Non-pigmented ciliary epithelial cell (primary cell): Measurements from ENCODE around the gene MYO1D.
"Not testable (repeated sequence)": the region's sequence is repeated elsewhere in the genome, so short reads cannot be mapped to it uniquely, and the experiment has no call there.

Experiments used
- DNase-seq: peaks from one replicate; pipeline ENCODE4 v3.0.0-alpha.2; 2010; ENCODE audit warnings: low read depth

Gene MYO1D

DNA sequence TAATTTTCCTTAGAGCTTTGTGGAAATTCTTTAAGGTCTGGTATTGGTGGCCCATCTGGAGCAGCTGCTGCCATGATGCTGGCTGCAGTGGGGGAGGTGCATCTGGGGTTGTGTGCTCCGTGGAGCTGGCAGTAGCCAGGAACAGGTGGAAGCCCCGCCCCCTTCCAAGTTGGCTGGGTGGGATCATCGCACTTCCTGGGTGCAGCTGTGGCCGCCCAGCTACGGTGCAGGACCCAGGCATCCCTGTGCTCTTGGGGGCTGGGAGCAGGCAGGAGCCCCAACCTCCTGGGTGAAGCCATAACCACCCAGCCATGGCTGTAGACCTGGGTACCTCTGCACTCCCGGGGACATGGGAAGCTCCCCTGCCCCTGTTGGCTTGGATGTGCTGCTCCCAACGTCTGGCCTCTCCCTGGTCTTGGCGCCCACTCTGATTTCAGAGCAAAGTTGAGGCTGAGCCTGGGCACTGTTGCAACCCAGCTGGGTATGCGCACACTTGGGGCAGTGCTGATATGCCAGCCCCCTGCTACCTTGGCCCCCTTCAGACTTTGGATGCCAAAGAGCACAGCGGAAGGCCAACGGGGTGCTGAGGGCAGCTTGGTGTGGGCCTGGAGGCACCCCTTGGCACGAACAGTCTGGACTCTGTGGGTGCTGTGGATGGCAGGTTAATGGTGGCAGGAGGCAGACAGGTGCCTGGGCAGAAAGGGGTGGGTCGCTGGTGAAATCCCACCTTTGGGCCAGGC is 145.2 kb downstream of the MYO1D start:
- no peak for DNase-seq

GRCh38 chr17:32727681-32728080 is 149.2 kb downstream of the MYO1D start:
- no peak for DNase-seq

DNA sequence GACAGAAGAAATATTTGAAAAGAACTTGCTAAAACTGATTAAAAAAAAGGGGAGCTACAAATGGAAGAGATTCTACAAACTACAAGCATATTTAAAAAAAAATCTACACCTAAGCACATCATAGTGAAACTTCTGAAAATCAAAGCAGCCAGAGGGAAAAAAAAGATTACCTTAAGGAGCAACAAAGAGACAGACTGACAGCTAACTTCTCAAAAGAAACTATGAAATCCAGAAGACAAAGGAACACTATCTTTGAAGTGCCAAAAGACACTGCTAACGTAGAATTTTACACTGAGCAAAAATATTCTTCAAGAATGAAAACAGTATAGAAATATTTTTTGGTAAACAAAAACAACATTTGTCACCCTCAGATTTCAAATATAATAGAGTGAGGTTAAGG is 151.2 kb downstream of the MYO1D start:
- no peak for DNase-seq

DNA sequence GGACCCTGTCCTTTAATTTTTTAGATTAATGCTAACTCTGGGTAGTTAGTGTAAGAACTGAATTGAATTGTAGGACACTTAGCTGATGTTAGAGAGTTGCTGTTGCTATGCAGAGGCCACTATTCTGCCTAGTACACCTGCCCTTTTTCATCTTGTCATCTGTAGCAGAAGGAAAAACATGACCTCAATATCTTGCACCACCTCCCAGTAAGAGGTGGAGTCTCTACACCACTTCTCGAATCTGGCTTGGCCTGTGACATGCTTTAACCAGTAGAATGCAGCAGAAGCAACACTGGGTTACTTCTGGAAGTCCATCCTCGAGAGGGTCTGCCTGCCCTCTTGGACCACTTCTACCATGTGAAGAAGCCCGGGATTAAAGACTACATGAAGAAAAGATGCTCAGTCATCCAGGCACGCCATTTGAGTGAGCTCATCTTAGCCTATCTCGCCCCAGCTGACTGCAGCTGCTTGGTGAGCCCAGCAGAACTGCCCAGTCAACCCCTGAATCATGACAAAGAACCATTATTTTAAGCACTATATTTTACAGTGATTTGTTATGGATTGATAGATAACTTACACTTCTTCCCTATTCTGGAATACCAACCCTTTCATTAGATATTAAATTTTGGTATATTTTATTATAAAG is 153.5 kb downstream of the MYO1D start:
- DNase-seq = no peak

GRCh38 chr17:32722733-32723132 is 154.2 kb downstream of the MYO1D start:
- no peak for DNase-seq

GRCh38 chr17:32720671-32721070 is 156.3 kb downstream of the MYO1D start:
- DNase-seq = no peak

GRCh38 chr17:32719689-32720088 is 157.2 kb downstream of the MYO1D start:
- DNase-seq = no peak

DNA sequence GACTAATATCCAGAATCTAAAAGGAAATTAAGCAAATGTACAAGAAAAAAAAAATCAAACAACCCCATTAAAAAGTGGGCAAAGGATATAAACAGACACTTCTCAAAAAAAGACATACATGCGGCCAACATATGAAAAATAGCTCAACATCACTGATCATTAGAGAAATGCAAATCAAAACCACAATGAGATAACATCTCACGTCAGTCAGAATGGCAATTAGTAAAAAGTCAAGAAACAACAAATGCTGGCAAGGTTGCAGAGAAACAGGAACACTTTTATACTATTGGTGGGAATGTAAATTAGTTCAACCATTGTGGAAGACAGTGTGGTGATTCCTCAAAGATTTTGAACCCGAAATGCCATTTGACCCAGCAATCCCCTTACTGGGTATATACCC is 162.0 kb downstream of the MYO1D start:
- DNase-seq = not testable (repeated sequence)

DNA sequence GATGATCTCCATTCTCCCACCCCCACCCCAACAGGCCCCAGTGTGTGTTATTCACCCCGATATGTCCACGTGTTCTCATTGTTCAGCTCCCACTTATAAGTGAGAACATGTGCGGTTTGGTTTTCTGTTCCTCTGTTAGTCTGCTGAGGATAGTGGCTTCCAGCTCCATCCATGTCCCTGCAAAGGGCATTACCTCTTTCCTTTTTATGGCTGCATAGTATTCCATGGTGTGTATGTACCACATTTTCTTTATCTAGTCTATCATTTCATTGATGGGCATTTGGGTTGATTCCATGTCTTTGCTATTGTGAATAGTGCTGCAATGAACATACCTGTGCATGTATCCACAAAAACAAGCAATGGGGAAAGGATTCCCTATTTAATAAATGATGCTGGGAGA is 162.7 kb downstream of the MYO1D start:
- DNase-seq = not testable (repeated sequence)

DNA sequence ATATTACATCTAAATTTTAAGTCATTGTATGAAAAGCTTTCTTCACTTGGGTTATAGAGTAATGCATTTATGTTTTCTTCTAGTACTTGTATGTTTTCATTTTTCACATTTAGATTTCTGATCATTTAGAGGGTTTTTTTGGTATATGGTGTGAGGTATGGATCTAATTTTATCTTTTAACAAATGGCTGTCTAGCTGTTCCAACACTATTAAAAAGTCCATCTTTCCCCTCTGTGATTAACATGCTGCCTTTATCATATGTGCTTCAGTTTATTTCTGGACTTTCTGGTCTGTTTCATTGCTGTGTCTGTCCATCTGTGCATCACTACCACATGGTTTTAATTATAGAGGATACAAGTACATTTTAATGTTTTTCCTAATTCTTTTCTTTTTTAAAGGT is 163.8 kb downstream of the MYO1D start:
- no peak for DNase-seq

GRCh38 chr17:32709562-32709961 is 167.4 kb downstream of the MYO1D start:
- DNase-seq = no peak

- no peak for DNase-seq
Observed at GRCh38 chr17:32701871-32702270, 175.1 kb downstream of the MYO1D start.

- DNase-seq = no peak
Observed at GRCh38 chr17:32699247-32699646, 177.7 kb downstream of the MYO1D start.

DNA sequence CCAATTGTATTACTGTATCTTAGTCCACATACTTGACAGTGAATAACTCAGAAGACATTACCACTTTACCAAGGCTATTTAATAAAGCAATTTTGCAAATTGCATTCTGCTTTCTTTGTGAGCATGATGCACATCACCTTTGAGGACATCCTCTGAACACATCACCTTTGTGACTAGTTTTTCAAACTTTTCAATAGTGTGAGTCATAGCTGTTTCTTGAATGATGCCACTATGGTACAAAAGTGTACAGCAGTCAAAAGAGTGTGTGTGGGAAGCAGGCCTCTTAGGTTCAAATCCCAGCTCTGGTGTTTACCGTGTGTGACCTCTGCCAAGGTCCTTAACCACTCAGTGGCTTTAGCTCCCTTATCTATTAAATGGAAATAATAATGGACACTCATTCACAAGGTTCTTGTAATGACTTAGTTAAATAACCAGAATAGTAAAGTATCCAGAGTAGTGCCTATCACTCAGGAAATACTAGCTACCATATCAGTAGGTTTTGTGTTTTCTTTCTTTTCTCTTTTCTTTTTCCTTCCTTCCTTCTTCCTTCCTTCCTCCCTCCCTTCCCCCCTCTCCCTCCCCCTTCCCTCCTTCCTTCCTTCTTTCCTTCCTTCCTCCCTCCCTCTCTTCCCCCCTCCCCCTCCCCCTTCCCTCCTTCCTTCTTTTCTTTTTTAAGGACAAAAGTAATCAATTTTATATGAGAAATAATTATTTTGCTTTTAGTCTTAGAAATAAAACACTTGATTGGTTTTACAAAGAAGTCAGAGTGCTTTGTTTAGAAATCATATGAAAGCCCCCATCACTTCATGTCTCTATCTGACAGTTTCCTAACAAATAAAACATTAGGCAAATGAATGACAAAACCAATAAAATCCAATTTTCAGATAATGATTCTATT is 178.9 kb downstream of the MYO1D start:
- no peak for DNase-seq

GRCh38 chr17:32696426-32696825 is 180.5 kb downstream of the MYO1D start:
- no peak for DNase-seq

DNA sequence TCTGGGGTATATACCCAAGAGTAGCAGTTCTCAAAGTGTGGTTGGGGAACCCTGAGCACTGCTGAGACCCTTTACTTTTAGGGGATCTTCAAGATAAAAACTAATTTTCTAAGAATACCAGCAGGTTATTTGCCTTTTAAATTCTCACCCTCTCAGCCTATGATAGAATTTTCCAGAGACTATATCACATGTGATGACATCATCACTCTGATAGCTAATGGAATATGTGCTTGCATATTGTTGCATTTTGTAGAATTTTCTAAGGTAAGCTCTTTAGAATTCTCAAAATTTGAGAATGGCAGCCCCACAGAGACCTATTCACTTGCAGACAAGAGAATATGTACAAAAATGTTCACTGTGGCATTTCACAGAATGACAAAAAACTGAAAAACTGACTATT is 181.1 kb downstream of the MYO1D start:
- DNase-seq = no peak

GRCh38 chr17:32693194-32693897 is 183.6 kb downstream of the MYO1D start:
- no peak for DNase-seq

DNA sequence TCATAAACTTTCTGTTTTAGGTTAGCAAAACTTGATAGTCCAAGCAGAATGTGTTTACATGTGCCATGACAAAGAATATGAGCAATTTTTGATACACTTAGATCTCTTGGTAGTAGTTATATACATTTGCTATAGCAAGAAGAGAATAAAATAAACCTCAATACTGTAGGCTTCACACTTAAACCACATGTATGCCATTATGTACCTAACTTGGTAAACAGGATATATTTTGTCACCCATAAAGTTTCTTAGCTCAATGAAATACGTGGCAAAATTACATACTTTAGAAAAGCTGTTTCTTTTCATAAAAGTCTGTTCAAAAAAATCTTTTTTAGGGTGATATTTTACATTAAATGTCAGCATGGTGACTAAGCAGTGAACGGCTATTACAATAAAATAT is 184.7 kb downstream of the MYO1D start:
- DNase-seq = no peak

DNA sequence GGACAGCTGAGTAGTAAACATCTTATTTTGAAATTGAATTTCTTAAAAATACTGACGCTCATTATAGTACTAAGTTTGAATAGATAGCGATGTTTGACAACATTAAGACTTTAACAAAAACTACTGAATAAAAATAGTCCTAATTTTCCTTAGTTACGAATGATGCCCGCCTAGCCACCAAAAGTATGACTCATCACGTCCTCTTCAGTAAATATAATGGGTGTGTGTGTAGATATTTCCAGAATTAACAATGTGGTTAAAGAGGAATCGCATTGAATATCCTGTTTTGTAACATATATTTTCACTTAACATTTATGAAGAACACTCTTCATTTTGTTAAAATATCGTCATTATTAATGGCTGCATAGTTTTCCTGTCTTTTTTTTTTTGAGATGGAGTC is 187.6 kb downstream of the MYO1D start:
- DNase-seq = no peak

- no peak for DNase-seq
Observed at GRCh38 chr17:32688221-32688620, 188.7 kb downstream of the MYO1D start.

- no peak for DNase-seq
Observed at GRCh38 chr17:32684087-32684958, 192.6 kb downstream of the MYO1D start.
